HL-60 (cell line): Measurements from ENCODE around the gene PPM1H.

Experiments used
- GABPA ChIP-seq: IDR thresholded peaks from 2 replicates; pipeline ENCODE4 v1.6.1; 2012; ENCODE audit warnings: low read depth
- POLR2AphosphoS5 ChIP-seq: IDR thresholded peaks from 2 replicates; pipeline ENCODE4 v1.6.1; 2012; ENCODE audit warnings: low read depth
- TF ChIP-seq, protein P1 (sequence below): IDR thresholded peaks from 2 replicates; pipeline ENCODE4 v1.6.1; 2012; ENCODE audit warnings: low read depth; ENCODE audit not compliant: insufficient replicate concordance
- TF ChIP-seq, protein P2 (sequence below): IDR thresholded peaks from one replicate; pipeline ENCODE4 v1.5.1; 2011; ENCODE audit warnings: low read length, control low read depth, inconsistent platforms; ENCODE audit not compliant: insufficient read depth

DNA sequence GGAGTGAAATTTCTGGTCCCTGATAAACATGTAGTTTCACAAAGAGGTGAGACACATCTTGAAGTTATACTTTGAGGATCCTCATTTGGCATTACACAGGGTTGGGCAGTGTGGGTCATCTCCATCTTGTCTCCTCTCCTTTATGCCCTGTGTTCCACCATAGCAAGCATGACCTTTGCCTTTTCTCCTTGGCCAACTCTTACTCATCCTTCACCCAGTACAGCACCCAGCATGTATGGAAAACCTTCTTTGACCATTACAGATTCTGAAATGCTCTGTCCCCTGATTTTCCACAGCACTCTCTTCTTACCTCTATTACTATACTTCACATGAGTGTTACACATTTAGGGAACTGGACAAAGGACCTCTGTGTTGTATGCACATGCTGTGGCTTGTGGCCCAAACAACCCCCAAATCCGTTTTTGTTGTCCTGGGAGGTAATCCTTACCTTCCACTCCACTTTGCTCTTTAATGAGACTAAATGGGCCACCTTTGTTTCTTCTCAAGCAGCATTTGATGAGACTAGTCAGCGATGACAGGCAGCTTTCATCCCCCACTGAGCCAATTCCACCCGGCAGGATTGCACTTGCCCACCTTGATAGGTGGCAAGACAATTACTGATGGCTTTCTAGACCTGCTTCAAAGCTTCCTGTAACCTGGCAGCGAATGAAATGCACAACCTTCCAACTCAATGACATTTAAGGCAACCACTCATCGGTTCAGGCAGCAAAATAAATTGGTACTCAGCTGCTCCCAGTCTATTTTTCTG, 304.8 kb downstream of the PPM1H start:
- TF ChIP-seq GABPA: no peak
- TF ChIP-seq, protein P1, sequence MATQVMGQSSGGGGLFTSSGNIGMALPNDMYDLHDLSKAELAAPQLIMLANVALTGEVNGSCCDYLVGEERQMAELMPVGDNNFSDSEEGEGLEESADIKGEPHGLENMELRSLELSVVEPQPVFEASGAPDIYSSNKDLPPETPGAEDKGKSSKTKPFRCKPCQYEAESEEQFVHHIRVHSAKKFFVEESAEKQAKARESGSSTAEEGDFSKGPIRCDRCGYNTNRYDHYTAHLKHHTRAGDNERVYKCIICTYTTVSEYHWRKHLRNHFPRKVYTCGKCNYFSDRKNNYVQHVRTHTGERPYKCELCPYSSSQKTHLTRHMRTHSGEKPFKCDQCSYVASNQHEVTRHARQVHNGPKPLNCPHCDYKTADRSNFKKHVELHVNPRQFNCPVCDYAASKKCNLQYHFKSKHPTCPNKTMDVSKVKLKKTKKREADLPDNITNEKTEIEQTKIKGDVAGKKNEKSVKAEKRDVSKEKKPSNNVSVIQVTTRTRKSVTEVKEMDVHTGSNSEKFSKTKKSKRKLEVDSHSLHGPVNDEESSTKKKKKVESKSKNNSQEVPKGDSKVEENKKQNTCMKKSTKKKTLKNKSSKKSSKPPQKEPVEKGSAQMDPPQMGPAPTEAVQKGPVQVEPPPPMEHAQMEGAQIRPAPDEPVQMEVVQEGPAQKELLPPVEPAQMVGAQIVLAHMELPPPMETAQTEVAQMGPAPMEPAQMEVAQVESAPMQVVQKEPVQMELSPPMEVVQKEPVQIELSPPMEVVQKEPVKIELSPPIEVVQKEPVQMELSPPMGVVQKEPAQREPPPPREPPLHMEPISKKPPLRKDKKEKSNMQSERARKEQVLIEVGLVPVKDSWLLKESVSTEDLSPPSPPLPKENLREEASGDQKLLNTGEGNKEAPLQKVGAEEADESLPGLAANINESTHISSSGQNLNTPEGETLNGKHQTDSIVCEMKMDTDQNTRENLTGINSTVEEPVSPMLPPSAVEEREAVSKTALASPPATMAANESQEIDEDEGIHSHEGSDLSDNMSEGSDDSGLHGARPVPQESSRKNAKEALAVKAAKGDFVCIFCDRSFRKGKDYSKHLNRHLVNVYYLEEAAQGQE: no peak
- TF ChIP-seq, protein P2, sequence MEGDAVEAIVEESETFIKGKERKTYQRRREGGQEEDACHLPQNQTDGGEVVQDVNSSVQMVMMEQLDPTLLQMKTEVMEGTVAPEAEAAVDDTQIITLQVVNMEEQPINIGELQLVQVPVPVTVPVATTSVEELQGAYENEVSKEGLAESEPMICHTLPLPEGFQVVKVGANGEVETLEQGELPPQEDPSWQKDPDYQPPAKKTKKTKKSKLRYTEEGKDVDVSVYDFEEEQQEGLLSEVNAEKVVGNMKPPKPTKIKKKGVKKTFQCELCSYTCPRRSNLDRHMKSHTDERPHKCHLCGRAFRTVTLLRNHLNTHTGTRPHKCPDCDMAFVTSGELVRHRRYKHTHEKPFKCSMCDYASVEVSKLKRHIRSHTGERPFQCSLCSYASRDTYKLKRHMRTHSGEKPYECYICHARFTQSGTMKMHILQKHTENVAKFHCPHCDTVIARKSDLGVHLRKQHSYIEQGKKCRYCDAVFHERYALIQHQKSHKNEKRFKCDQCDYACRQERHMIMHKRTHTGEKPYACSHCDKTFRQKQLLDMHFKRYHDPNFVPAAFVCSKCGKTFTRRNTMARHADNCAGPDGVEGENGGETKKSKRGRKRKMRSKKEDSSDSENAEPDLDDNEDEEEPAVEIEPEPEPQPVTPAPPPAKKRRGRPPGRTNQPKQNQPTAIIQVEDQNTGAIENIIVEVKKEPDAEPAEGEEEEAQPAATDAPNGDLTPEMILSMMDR: no peak
- TF ChIP-seq POLR2AphosphoS5: no peak
